K562 (cell line): ENCODE measurements around the gene RABGAP1L. TPM values are rescaled to one million over a fixed set of nuclear protein-coding genes. Genes with fewer than 3 reads are reported as not detected.

Experiments used
- ARID1B ChIP-seq: fragments of 450-650 bp; IDR thresholded peaks from 2 replicates; pipeline ENCODE4 v1.6.1; 2016; ENCODE audit warnings: antibody characterized with exemption, mild to moderate bottlenecking, inconsistent platforms
- BACH1 ChIP-seq: fragments of 200-800 bp; sonication (Bioruptor generic); IDR thresholded peaks from 2 replicates; pipeline ENCODE4 v1.6.1; 2016; ENCODE audit warnings: missing genetic modification characterization, missing compliant biosample characterization
- FOXK2 ChIP-seq, 2 experiments: fragments of 450-650 bp; IDR thresholded peaks in 1 of 2; conservative IDR thresholded peaks in 1 of 2; 2 replicates each; pipeline ENCODE4 v1.6.1; 2016; ENCODE audit warnings: low read depth in 2 of 2, mild to moderate bottlenecking in 1 of 2
- HDGF ChIP-seq: fragments of 450-650 bp; IDR thresholded peaks from 2 replicates; pipeline ENCODE4 v1.6.1; 2016
- HNRNPUL1 ChIP-seq: fragments of 200-400 bp; formaldehyde crosslinking; IDR thresholded peaks from 2 replicates; pipeline ENCODE4 v1.6.1; 2017; ENCODE audit warnings: low read length
- MCM5 ChIP-seq: fragments of 450-650 bp; IDR thresholded peaks from 2 replicates; pipeline ENCODE4 v1.6.1; 2016; ENCODE audit warnings: low read depth
- MEIS2 ChIP-seq: fragments of 450-650 bp; IDR thresholded peaks from 2 replicates; pipeline ENCODE4 v1.6.1; 2014; ENCODE audit warnings: mild to moderate bottlenecking; ENCODE audit not compliant: partially characterized antibody
- NEUROD1 ChIP-seq: fragments of 150-350 bp; IDR thresholded peaks from 2 replicates; pipeline ENCODE4 v1.6.1; 2014; ENCODE audit warnings: borderline replicate concordance, low read length, low read depth; ENCODE audit not compliant: partially characterized antibody
- NFE2L1 ChIP-seq: fragments of 450-650 bp; IDR thresholded peaks from 2 replicates; pipeline ENCODE4 v1.6.1; 2016; ENCODE audit warnings: missing genetic modification characterization, low read depth, mild to moderate bottlenecking, missing compliant biosample characterization, moderate library complexity, borderline replicate concordance
- PHF20 ChIP-seq: fragments of 450-650 bp; IDR thresholded peaks from 2 replicates; pipeline ENCODE4 v1.6.1; 2018; ENCODE audit not compliant: partially characterized antibody
- PREB ChIP-seq: sonication (generic); formaldehyde crosslinking; IDR thresholded peaks from 2 replicates; pipeline ENCODE4 v1.8.1; 2023; ENCODE audit warnings: mild to moderate bottlenecking, missing genetic modification reagents
- PYGO2 ChIP-seq: fragments of 450-650 bp; IDR thresholded peaks from 2 replicates; pipeline ENCODE4 v1.6.1; 2016; ENCODE audit warnings: mild to moderate bottlenecking, missing genetic modification characterization, moderate library complexity, missing compliant biosample characterization
- TSC22D4 ChIP-seq: fragments of 450-650 bp; IDR thresholded peaks from 2 replicates; pipeline ENCODE4 v1.6.1; 2016; ENCODE audit warnings: missing genetic modification characterization, missing biosample characterization, control low read depth
- WHSC1 ChIP-seq: IDR thresholded peaks from one replicate; pipeline ENCODE4 v1.6.1; 2012; ENCODE audit warnings: low read length, control low read depth, inconsistent platforms
- ZBED1 ChIP-seq: IDR thresholded peaks from 2 replicates; pipeline ENCODE4 v1.6.1; 2014
- ZHX1 ChIP-seq: fragments of 150-350 bp; conservative IDR thresholded peaks from 2 replicates; pipeline ENCODE4 v1.6.1; 2014; ENCODE audit warnings: low read length
- ZNF23 ChIP-seq: fragments of 250-450 bp; sonication (Bioruptor Pico); IDR thresholded peaks from 2 replicates; pipeline ENCODE4 v1.4.0; 2020; ENCODE audit warnings: mild to moderate bottlenecking
- ZNF830 ChIP-seq: fragments of 250-450 bp; sonication (Bioruptor Pico); IDR thresholded peaks from 2 replicates; pipeline ENCODE4 v1.5.0; 2021; ENCODE audit warnings: mild to moderate bottlenecking
- polyA plus RNA-seq, 8 experiments: library from polyadenylated mRNA; depleted of rRNA in 4 of 8; stranded (reverse) in 5 of 8; unstranded in 3 of 8; fragments of >200 nt; fragmentation: Nextera tagmentation in 2 of 8; fragmentation: Illumina TruSeq in 1 of 8; extraction: Ambion mirVana in 2 of 8; extraction: Trizol in 1 of 8; gene quantifications; 2 replicates each; pipeline versions ENCODE4 v1.2.1 to v1.2.3, GENCODE V29; 2011 to 2014; ENCODE audit warnings: inconsistent platforms in 1 of 8, missing spikeins in 1 of 8
- total RNA-seq, 7 experiments: library from RNA; depleted of rRNA in 6 of 7; stranded (reverse); fragments of >200 nt in 6 of 7; fragmentation: Illumina TruSeq in 2 of 7; extraction: Trizol in 2 of 7; gene quantifications; 2 replicates each; pipeline versions ENCODE4 v1.2.1 to v1.2.3, GENCODE V29; 2011 to 2021; ENCODE audit warnings: low replicate concordance in 1 of 7
- TF ChIP-seq, protein P1 (sequence below): fragments of 250-450 bp; sonication (Bioruptor Pico); IDR thresholded peaks from 2 replicates; pipeline ENCODE4 v1.5.0; 2021; ENCODE audit warnings: mild to moderate bottlenecking, moderate library complexity

Gene RABGAP1L
- total and polyA plus RNA-seq, 9 of the 15 experiments (the other 6 are each of a cell fraction or from before 2014, with no cell fraction given): 16.5 to 44.9 (median 26.7) TPM

- TF ChIP-seq ZHX1 (no peak), ARID1B (peak; percentile 90), WHSC1 (no peak), MCM5 (no peak), NEUROD1 (no peak), ZNF830 (CRISPR knock-in tag) (no peak), PHF20 (no peak), TSC22D4 (tag) (no peak), ZNF23 (CRISPR knock-in tag) (no peak), PYGO2 (no peak), FOXK2 (conservative IDR thresholded peaks at IDR 0.05 in 1 of 2, IDR thresholded peaks at IDR 0.05 in 1 of 2; ENCODE audit: low read depth in 2 of 2) (peak; percentile 98 to 100), MEIS2 (peak; percentile 45), BACH1 (tag) (peak; percentile 21; the same call in 1 of the 2 replicates), HDGF (no peak), NFE2L1 (tag) (no peak), PREB (CRISPR knock-in tag) (no peak), ZBED1 (no peak), HNRNPUL1 (no peak)
- TF ChIP-seq, protein P1, sequence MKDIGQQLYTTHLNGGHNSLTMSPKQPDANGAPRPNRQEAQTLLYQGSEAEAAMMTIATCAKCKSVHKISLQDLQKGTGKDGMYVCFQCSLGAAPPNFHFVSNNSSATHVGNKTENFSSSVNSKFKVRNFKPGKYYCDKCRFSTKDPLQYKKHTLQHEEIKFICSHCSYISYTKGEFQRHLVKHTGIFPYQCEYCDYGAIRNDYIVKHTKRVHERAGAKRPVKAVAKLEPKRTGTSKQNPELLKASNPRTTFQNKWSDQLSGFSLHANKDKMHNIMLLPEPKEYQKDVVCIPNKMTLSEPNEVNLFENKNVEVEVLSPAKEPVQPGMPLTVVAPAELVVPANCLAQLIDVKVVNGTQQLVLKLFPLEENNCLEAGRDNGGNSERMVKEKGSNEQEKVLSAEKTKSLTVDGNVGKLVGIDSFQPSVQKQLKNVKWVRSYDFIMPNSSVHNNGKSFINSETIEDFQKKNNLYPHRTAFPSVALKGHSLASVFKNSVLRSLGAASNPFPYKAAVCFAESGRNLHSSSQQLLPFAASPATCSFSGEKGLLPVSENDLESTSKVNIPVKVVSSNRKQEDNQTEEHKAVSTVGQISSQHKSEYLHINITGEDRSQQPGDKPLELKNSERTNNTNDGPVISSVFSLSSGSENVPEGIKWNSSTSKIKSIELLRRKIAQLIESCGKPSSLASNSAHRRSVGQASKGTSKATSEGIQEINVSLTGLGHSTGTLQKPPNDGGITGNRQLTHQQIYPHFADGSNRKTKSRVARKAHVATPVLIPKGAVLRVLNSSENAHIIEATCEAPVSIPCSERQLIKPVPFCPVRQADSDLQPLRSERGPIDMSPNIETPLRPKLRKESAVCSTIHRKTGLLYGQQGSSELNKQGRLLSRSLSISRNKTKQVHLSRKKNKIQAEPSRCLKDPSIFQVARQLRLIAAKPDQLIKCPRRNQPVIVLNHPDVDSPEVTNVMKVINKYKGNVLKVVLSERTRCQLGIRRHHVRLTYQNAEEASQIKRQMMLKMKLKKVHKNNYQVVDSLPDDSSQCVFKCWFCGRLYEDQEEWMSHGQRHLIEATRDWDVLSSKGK (CRISPR knock-in tag): no peak
These were observed 805.1 kb downstream of the RABGAP1L start (continued) for GRCh38 chr1:174964261-174964971.
